ENCODE measurements around the gene TENT4A.

Gene TENT4A

GRCh38 chr5:6686915-6687409 is 26.3 kb upstream of the TENT4A start:
- no peaks in the 10 kb centered on the region for H3K4me1 ChIP-seq (ENCODE audit: low read depth, poor library complexity, severe bottlenecking)
- TF ChIP-seq CTCF (conservative IDR thresholded peaks at IDR 0.05; ENCODE audit: low read depth, low read length): no peak
- no peaks in the 10 kb centered on the region for H4K20me1 ChIP-seq (ENCODE audit: insufficient read depth)
- H3K9ac ChIP-seq: no peak overlapping the region
- H3K27me3 ChIP-seq (ENCODE audit: insufficient read depth, low read depth): no peaks in the 10 kb centered on the region
- H3K4me2 ChIP-seq: no peak overlapping the region
- no peak overlapping the region for H3K4me3 ChIP-seq (IDR thresholded peaks at IDR 0.05; ENCODE audit: insufficient read depth, low read depth, low read length)
- H2AFZ ChIP-seq (ENCODE audit: low read depth): no peak overlapping the region
- H3K79me2 ChIP-seq (ENCODE audit: insufficient read depth, low read depth): no peaks in the 10 kb centered on the region
- no peak overlapping the region for H3K27ac ChIP-seq
- H3K36me3 ChIP-seq (ENCODE audit: insufficient read depth): no peaks in the 10 kb centered on the region

GRCh38 chr5:6687505-6687904 is 25.7 kb upstream of the TENT4A start:
- Histone ChIP-seq H3K9ac (no peak overlapping the region), H3K4me3 (IDR thresholded peaks at IDR 0.05; ENCODE audit: insufficient read depth, low read depth, low read length) (no peak overlapping the region), H3K27ac (no peak overlapping the region), H3K4me2 (no peak overlapping the region), H3K79me2 (ENCODE audit: insufficient read depth, low read depth) (no peaks in the 10 kb centered on the region), H4K20me1 (ENCODE audit: insufficient read depth) (no peaks in the 10 kb centered on the region), H2AFZ (ENCODE audit: low read depth) (no peak overlapping the region), H3K36me3 (ENCODE audit: insufficient read depth) (no peaks in the 10 kb centered on the region), H3K27me3 (ENCODE audit: insufficient read depth, low read depth) (no peaks in the 10 kb centered on the region), H3K4me1 (ENCODE audit: low read depth, poor library complexity, severe bottlenecking) (no peaks in the 10 kb centered on the region)
- TF ChIP-seq CTCF (conservative IDR thresholded peaks at IDR 0.05; ENCODE audit: low read depth, low read length): no peak

- H3K4me2 ChIP-seq: no peak overlapping the region
- H2AFZ ChIP-seq (ENCODE audit: low read depth): no peak overlapping the region
- no peak overlapping the region for H3K4me3 ChIP-seq (IDR thresholded peaks at IDR 0.05; ENCODE audit: insufficient read depth, low read depth, low read length)
- H3K4me1 ChIP-seq (ENCODE audit: low read depth, poor library complexity, severe bottlenecking): no peaks in the 10 kb centered on the region
- H3K79me2 ChIP-seq (ENCODE audit: insufficient read depth, low read depth): no peaks in the 10 kb centered on the region
- no peaks in the 10 kb centered on the region for H3K27me3 ChIP-seq (ENCODE audit: insufficient read depth, low read depth)
- no peak for TF ChIP-seq CTCF (conservative IDR thresholded peaks at IDR 0.05; ENCODE audit: low read depth, low read length)
- no peaks in the 10 kb centered on the region for H3K36me3 ChIP-seq (ENCODE audit: insufficient read depth)
- no peak overlapping the region for H3K27ac ChIP-seq
- H4K20me1 ChIP-seq (ENCODE audit: insufficient read depth): no peaks in the 10 kb centered on the region
- H3K9ac ChIP-seq: no peak overlapping the region
These were observed 20.3 kb upstream of the TENT4A start for GRCh38 chr5:6692906-6693305.

- Histone ChIP-seq H2AFZ (ENCODE audit: low read depth) (no peak overlapping the region), H3K4me2 (no peak overlapping the region), H4K20me1 (ENCODE audit: insufficient read depth) (no peaks in the 10 kb centered on the region), H3K36me3 (ENCODE audit: insufficient read depth) (no peaks in the 10 kb centered on the region), H3K27me3 (ENCODE audit: insufficient read depth, low read depth) (no peaks in the 10 kb centered on the region), H3K4me1 (ENCODE audit: low read depth, poor library complexity, severe bottlenecking) (no peaks in the 10 kb centered on the region), H3K4me3 (IDR thresholded peaks at IDR 0.05; ENCODE audit: insufficient read depth, low read depth, low read length) (no peak overlapping the region), H3K9ac (no peak overlapping the region), H3K27ac (no peak overlapping the region), H3K79me2 (ENCODE audit: insufficient read depth, low read depth) (no peaks in the 10 kb centered on the region)
- no peak for TF ChIP-seq CTCF (conservative IDR thresholded peaks at IDR 0.05; ENCODE audit: low read depth, low read length)
These were observed 14.5 kb upstream of the TENT4A start for GRCh38 chr5:6698696-6699095.
